MM.1S (cell line): ENCODE measurements around the gene WDFY3.

Experiments
- CTCF ChIP-seq: fragments of 300-600 bp; sonication (generic); IDR thresholded peaks from 2 replicates; pipeline ENCODE4 v1.5.1; 2016; ENCODE audit warnings: antibody characterized with exemption, low read length, mixed read lengths
- EZH2 ChIP-seq: fragments of 300-600 bp; sonication (generic); optimal IDR thresholded peaks from 2 replicates; pipeline ENCODE3; 2017; ENCODE audit warnings: low read depth, mild to moderate bottlenecking, antibody characterized with exemption, low read length, mixed read lengths

- no peak for TF ChIP-seq CTCF
- TF ChIP-seq EZH2: no peak
These were observed 227.9 kb downstream of the WDFY3 start for GRCh38 chr4:84738622-84739021.
